8988T (cell line): ENCODE data around the gene PDZD2.

Experiments used
- DNase-seq: peaks from one replicate; pipeline ENCODE4 v3.0.0; 2011

Gene PDZD2

DNA sequence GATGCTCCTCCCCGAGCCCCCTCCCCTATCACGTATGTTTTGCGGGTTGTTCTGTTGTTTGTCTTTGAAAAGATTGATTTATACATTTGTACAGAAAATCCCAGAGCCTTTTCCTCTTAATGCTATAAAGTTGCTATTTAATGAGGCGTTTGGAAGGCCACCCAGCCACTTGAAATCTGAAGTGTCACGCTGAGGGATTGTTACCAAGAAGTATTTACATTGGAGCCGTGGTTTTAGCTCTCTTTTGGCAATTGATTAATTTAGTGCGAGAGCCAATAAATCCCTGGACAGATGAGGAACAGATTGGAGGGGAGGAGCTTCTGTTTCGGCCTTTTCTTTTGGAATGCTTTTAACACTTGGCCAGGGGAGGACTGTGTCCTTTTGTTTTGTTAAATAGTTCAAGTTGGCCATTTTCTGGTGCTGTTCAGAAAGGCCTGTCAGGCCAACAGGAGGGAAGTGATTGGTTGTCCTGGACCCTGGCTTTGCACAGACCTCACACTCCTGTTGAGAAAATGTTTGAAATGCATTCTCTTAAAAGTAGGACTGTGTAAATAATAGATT is 250.2 kb downstream of the PDZD2 start:
- no peak for DNase-seq

DNA sequence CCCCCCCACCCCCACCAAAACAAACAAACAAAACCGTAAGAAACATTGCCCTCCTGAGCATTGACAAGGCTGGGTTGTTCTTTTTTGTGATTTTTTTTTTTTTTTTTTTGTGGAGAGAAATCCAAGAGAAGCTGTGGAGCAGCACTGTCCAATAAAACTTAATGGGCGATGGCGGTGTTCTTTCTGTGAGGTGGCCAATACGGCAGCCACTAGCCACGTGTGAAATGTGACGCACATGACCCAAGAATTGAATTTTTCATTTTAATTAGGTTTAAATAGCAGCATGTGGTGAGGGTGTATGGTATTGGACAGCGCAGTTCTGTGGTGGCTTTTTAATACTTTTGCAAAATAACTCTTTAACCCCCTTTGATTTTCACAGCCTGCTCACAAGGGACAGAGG is 251.1 kb downstream of the PDZD2 start:
- DNase-seq, result no peak

DNA sequence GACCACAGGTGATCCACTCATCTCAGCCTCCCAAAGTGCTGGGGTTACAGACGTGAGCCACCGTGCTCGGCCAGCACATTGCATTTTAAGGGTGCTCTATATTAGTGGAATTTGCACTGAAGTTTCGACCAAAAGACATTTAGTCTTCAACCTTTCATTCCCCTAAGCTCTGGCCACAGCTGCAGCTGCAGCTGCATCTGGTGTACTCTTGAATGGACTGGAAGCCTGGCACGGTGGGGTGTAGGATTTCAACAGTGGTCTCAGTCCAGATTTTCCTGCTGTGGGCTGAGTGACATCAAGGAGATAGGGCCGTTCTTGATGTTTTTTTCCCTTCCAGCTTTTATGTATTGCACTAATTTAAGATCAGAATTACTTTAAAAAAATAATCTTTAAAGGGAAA is 255.2 kb downstream of the PDZD2 start:
- no peak for DNase-seq

DNA sequence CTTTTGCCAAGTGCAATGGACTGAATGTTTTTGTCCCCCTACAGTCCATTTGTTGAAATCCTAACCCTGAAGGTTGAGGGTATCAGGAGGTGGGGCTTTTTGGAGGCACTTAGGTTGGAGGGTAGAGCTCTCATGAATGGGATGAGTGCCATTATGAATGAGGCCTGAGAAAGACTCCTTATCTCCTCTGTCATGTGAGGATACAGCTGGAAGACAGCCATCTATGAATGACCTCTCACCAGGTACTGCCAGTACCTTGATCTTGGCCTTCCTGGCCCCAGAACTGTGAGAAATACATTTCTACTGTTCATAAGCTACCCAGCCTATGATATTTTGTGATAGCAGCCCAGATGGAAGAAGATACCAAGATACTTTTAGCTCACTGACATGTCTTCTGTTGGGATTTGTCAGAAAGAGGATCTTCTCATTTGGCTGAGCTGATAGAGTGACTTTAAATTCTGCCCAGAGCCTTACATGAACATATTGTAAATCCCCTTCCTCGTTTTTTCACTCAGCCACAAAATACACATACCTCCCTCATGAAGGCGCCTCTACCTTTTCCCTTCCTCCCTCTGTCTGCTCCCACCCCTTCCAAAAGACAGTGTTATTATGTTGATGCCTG is 256.4 kb downstream of the PDZD2 start:
- no peak for DNase-seq

DNA sequence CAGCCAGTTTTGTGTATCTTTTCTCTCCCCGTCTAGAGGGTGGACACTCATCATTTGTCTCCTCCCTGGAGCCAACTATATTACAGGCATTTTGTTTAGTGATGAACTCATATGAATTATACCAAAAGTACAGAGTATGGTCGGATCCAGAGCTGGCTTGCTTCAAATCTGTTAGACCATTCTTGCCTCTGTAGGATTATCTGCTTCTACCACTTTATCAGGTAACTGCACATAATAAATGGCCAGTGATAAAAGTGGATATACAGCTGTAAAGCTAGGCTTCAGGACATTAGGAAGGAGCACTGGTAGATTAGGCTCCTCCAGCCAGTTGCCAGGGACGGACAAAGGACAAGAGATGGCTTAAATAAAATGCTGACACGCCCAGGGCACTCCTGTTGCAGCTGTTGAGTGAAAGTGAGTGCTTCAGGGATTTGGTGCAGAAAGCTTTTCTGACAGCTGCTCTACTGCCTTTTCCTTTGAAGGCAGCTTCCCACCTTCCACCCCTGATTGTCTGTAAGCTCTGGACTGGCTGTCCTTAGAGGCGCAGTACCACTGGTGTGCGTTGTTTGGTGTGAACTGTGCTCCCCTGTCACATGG is 259.2 kb downstream of the PDZD2 start:
- DNase-seq, result no peak

DNA sequence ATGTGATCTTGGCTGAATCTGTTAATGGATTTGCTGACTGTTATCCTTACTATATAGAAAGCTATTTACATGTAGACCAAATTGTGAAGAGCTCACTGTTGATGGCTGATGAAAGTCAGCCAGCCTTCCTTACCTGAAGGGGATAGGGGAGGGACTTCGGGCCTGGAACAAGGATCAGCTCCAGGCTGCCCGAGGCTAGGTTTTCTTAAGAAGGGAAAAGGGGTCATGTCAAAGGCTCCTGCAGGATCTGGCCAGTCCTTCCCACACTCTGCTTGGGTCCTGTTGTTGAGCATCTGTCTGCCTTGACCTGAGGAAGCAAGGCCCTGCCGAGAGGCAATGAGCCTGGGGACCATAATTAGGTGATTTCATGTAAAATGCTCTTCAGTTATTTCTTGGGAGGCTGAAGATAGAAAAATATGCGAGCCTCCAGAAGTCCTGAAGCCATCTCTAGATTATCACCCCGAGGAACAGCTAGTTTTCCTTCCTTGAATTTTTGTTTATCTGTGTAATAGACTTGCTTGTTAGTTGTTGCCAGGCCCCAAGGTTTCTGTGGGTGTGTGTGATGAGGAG is 261.4 kb downstream of the PDZD2 start:
- no peak for DNase-seq

DNA sequence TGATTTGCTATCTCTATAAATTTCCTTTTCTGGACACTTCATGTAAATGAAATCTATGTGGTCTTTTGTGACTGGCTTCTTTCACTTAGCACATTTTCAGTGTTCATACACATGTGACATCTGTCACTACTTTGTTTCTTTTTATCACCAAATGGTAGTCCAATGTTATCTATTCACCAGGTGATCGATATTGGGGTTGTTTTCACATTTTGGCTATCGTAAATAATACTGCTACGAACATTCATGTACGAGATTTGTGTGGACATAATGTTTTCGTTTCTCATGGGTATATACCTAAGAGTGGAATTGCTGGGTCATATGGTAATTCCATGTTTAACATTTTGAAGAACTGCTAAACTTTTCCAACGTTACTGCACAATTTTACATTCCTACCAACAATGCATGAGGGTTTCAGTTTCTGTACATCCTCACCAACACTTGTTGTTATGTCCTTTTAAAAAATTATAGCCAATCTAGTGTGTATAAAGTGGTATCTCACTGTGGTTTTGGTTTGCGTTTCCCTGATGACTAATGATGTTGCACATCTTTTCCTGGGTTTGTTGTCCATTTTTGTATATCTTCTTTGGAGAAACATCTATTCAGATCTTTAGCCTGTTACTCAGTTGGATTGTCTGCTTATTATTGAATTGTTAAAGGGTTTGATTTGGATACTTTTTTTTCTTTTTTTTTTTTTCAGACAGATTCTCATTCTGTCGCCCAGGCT is 263.0 kb downstream of the PDZD2 start:
- no peak for DNase-seq

DNA sequence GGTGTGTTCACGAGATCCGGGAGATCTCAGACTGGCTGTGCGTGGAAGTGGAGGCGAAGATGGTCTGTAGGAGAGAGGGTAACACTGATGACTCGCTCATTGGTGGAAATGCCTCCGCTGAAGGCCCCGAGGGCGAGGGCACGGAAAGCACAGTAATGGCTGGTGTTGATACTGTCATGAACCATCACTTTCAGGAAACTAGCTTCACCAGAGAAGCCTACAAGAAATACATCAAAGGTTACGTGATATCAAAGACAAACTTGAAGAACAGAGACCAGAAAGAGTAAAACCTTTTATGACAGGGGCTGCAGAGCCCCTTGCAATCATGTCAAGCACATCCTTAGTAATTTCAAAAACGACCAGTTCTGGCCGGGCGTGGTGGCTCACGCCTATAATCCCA is 269.5 kb downstream of the PDZD2 start:
- no peak for DNase-seq

DNA sequence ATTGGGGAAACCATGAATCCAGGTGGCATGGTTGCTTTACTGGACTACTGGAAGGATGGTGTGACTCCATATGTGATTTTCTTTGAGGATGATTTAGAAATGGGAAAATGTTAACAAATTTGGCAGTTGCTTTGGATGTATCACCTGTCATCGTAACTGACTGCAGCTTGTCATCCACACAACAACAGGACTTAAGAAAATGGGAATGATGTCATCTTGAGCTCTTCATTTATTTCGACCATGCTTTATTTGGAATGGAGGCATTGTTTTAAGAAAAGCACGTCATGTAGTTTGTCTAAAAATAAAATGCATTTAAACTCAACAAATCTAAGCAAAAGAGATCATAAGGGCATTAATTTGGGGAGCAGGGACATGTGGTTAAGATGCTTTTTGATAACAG is 270.1 kb downstream of the PDZD2 start:
- no peak for DNase-seq

DNA sequence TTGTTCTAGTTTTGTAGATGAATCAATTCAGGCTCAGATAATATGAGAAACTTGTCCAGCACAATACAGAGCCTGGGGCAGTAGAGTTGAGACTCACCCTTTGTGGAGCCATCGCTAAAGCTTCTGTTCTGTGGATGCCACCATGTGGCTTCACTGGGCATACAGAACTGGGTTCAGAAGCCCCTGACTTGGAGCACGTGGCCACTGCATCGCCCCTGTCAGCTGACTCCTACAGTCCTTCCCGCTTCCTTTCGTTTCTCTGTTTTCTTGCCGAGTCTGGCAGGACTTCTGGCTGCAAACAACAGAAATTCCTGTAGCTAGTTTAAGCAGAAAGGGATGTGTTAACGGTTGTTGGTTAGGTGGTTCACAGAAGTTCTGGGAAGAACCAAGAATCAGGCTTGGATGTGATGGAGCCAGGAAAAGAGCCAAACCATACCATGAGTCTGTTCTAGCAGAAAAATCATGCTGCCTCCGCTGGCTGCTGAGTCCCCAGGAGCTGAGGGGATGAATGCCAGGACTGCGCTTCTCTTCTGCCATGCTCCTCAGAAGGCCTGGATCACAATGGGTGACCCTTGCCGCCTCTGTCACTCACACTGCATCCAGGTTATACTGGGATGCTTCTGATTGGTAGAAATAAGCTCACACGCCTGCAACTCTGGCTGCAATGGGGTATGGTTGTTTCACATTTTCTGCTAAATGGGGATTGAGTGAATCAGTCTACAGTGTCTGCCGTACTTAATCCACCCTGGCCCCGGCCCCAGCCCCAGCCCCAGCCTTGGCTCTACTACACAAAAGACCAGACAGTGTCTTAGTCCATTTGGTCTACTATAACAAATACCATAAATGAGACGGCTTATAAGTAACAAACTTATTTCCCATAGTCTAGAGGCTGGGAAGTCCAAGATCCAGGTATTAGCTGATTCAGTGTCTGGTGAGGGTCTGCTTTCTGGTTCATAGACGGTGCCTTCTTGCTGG is 272.6 kb downstream of the PDZD2 start:
- no peak for DNase-seq

DNA sequence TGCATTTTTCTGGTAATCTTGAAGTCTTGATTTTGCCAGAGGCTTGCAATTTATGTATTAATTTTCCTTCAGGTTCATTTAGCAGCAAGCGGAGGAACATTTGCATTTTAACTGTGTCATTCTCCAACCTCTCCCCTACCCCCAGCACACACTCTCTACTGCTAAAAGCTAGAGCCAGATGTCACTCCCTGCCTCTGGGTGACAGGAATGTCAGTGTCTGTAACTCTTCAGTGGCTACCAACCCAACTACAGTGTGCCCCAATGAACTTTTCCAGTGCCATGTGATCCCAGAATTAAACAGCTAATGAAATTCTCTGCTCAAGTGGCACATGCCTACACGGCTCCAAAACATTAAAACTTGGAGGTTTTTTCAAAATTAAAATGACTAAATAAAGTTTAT is 274.9 kb downstream of the PDZD2 start:
- no peak for DNase-seq

DNA sequence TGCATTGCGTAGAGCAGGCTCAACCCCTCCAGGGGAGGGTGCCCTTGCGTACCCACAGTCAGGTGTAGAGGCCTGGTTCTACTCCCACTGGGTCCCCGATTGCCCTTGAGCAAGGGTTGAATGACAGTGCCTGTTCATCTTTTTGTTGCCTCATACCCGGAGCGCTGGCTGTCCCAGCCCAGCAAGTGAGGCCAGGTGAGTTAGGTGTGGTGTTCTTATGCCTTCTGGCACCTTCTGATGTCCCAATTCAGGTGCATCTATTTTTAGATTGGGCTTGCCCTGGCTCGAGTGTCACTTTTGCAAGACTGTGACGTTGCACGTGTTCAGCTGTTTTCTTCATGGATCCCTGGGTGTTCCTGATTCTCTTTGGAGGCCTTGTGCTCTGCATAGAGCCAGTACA is 277.4 kb downstream of the PDZD2 start:
- DNase-seq, result no peak

DNA sequence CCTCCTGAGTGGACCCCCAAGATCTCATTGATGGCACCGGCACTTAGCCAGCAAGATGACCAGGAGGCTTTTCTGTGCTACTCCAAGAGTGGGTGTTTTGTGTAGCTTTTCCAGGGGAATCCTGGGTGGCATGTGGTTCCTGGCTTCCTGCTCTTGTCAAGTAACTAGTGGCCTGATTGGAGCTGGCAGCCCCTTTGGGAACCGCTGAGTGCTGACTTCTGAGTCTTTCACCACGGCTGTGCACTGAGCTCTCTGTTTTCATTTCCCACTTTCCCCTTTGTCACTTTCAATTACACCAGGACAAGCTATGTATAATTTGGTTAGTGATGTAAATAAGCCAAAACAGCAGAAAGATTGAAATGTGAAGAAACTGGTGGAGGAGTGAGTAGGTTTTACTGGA is 279.8 kb downstream of the PDZD2 start:
- DNase-seq, result no peak

DNA sequence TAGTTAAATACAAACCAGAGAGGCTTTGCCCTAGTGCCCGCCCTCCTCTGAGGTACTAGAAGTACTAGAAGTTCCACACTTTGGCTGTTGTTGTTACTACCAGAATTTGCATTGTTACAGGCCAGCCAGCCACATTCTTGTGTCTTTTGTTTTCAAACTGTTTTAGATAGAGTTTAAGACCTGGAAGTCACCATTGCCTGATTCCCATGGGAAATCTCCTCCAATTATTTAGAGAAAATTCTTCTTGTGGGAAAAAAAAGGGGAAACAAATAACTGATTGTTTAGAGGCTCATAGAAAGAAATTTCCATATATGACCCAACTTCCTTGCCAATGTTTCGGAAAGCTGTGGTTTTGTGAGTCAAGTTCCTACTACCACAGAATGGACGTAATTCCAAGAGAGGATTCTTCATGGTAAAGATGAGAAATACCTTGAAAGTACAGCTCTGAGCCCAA is 282.9 kb downstream of the PDZD2 start:
- DNase-seq, result no peak

DNA sequence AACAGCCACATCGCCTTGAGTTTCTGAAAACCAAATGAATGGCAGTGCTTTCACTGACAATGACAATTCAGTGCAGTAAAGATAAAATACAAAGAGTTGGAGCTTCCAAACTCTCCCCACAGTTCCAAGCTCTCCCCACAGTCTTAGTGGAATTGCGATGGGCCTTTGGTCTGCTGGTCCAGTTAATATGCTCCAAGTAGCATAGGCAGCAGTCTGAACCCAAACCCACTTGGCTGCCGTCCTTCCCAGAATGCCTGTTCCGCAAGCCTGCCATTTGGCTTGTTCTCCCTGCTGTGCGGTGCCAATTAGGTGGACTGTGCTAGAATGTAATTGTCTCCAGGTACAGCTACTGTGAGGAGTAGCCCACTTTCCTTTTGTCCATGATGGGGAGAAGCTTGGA is 285.1 kb downstream of the PDZD2 start:
- DNase-seq, result no peak

DNA sequence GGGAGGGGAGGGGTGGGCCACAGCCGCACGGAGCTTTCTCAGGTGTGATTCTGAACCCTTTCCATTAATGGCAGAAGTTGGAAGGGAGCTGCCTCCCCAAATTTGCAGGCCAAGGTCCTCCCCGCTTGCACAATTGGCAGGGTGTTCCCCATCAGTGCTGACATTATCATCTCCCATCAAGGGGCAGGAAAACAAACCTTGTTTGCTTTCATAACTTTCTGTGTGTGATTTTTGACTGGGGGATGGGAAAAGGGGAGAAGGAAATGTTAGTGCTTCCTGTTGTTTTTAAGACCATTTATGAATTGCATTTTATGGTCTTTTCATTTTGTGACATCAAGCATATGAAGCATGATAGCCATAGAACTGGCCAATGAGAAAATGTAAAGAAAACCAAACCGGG is 292.9 kb downstream of the PDZD2 start:
- DNase-seq, result no peak

DNA sequence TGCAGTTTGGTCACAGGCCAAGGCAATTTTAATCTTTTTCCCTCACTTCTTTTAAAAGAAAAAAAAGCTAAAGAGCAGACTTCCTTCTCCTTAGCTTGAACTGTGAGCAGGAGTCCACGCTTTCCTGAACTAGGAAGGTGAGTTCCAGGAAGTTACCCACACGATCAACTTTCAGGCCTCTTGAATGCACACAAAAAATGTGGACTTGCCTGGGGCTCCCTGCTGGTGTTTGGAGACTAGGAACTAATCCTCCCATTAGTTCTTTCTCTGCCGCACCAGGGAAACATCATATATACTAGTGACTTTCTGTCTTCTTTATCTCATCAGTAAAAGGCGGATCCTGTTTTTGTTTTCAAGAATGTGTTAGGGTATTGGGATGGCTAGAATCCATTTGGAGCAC is 295.2 kb downstream of the PDZD2 start:
- no peak for DNase-seq

DNA sequence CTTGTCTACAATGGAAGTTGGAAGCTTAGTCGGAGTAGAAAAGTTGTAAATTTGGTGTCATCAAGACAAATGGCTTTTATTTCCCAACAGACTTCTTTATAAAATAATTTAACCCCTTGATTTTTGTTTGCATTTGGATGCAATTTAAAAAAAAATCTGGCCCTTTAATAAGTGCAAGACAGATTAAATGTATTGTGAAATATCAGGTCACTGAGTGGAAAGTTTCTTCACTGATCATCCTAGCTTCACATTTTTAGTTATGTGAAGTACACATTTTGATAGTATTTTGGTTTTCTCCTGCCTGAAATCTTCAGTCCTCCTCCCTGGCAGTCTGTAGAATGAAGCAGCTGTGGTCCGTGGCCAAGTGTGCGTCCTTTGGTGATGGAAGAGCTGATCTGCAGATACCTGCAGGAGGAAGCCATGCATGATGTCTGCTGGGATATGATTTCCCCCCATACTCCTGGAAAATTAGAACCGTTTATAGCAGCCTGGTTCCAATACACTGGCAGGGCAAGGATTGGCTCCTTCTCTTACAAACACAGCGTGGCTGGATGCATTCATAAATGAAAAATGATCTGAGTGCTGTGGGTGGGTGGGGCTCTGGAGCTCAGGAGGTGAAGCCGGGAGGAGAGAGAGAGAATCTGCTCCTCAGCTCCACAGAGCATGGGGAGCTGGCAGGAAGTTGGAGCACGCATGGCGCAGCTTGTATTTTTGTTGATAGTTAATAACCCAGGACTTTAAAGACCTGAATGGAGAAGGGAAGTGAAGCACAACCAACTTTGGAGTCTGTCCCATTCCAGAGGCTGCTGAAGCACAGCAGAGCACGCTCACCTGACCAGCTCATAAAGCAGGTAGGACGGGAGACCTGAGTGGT is 296.8 kb downstream of the PDZD2 start:
- DNase-seq, result no peak

DNA sequence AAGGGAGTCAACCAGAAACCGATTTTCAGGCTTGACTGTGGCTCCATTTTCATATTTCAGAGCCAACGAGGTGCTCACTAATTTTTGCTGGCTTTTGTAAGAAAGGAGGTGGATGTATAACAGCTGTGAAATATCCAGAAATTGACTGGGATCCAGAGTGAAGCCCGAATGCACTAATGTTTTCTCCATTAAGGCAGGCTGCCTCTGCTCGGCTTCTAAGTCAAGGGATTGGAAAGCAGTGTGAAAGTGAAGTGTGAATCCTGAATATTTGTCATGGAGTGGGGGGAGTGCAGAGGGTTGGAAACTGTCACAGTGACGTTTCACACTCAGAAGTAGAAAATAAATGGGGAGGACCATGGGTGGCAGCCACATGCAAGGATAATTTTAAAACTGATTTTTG is 297.8 kb downstream of the PDZD2 start:
- no peak for DNase-seq

DNA sequence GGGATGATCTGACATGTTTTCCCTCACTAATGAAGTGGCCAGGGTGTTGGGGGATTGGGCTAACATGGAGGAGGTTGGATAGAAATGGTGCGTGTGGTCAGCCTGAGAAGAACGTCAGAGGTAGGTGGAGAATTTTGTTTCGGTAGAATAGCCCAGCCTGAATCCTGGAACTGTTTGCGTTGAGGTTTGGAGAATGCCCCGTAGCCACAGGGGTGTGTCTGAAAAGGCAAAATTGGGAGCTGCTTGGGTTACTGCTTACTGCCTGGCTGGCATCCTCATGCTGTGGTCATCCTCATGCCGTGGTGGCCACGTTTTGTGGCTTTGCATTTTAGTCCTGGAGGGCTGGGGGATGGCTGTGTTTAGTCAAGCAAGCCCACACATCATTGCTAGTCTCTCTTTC is 298.3 kb downstream of the PDZD2 start:
- DNase-seq, result no peak

DNA sequence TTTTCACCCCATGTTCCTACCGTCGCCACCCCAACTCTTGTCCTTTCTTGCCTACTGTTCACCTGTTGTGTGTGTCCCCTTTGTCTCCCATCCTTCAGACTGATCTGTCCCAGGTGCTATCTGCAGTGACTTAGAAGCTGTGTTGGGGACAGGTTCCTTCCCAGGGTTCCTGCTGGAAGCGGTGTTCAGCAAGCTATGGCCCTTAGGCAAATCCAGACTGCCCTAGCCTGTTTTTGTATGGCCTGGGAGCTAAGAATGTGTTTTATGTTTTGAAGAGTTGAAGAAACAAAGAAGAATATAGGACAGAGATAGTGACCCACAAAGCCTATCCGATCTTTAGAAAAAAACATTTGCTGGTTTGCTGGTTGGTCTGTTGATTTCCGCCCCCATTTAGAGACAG is 298.8 kb downstream of the PDZD2 start:
- no peak for DNase-seq

DNA sequence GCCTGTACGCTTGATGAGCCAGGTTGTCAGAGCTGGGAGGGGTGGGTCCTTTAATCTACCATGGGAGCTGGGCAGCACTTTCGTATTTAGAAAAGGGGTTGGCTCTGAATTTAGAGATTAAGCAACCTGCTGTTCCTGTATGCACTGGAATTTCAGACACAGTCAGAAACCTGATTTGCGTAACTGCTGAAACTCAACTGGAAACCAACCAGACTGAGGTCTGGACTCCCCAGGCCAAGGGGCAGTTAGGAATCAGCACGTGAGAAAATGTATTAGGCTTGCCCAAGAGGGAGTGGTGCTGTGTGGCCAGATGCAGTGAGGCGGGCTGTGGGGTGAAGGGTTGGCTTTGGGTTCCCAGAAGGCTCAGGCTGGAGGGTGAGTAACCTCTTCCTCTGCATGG is 300.2 kb downstream of the PDZD2 start:
- DNase-seq, result no peak
